PC-3 (cell line): Measurements from ENCODE around the gene NEIL1. TPM values are rescaled to one million over a fixed set of nuclear protein-coding genes. Genes with fewer than 3 reads are reported as not detected.
"Not testable (repeated sequence)": the region's sequence is repeated elsewhere in the genome, so short reads cannot be mapped to it uniquely, and the experiment has no call there.

Experiments used
- ATAC-seq: fragments of 200-7000 bp; cut with Tn5 transposase; 2 replicates; pipeline ENCODE4 v1.9.1; 2020; ENCODE audit warnings: mild to moderate bottlenecking, moderate library complexity
- BruUV-seq: library from RNA; stranded (reverse); fragments of 400-500 nt; replicated peaks from 2 replicates; lab custom pipeline; 2021; lab: Mats Ljungman, UMichigan
- CTCF ChIA-PET: fragments of 300-600 bp; sonication (Branson Sonifier 250); formaldehyde crosslinking; loops from one replicate; lab custom pipeline; 2022; ENCODE audit warnings: antibody characterized with exemption; lab: Charles Lee
- POLR2A ChIA-PET: fragments of 300-600 bp; sonication (Branson Sonifier 250); formaldehyde crosslinking; loops from one replicate; lab custom pipeline; 2022; ENCODE audit warnings: antibody characterized with exemption; ENCODE audit not compliant: unreplicated experiment; lab: Charles Lee
- DNase-seq: peaks from one replicate; pipeline ENCODE4 v3.0.0-alpha.2; 2015
- H2AFZ ChIP-seq: fragments of 300-600 bp; sonication (generic); 2 replicates; pipeline ENCODE4 v1.6.0; 2016; ENCODE audit warnings: antibody characterized with exemption, low read length
- H3F3A ChIP-seq: fragments of 300-600 bp; sonication (generic); one replicate; pipeline ENCODE4 v1.6.0; 2017; ENCODE audit warnings: antibody characterized with exemption, low read length, control low read depth, mild to moderate bottlenecking; ENCODE audit not compliant: unreplicated experiment
- H3K27ac ChIP-seq: fragments of 300-600 bp; sonication (generic); 2 replicates; pipeline ENCODE4 v1.5.1; 2016; ENCODE audit warnings: mild to moderate bottlenecking, low read length
- H3K27me3 ChIP-seq: fragments of 300-600 bp; sonication (generic); 2 replicates; pipeline ENCODE4 v1.6.1; 2016; ENCODE audit warnings: low read length, mixed read lengths
- H3K36me3 ChIP-seq: fragments of 300-600 bp; sonication (generic); 2 replicates; pipeline ENCODE4 v1.6.1; 2016; ENCODE audit warnings: low read depth, mixed run types, low read length, mixed read lengths
- H3K4me1 ChIP-seq: fragments of 300-600 bp; sonication (generic); 2 replicates; pipeline ENCODE4 v1.5.1; 2016; ENCODE audit warnings: low read length; ENCODE audit not compliant: insufficient read depth
- H3K4me2 ChIP-seq: fragments of 300-600 bp; sonication (generic); 2 replicates; pipeline ENCODE4 v1.6.0; 2016; ENCODE audit warnings: low read length
- H3K4me3 ChIP-seq: fragments of 300-600 bp; sonication (generic); 2 replicates; pipeline ENCODE4 v1.5.1; 2016; ENCODE audit warnings: mild to moderate bottlenecking, low read length, mixed read lengths
- H3K79me2 ChIP-seq: fragments of 300-600 bp; sonication (generic); 2 replicates; pipeline ENCODE4 v1.6.1; 2017; ENCODE audit warnings: low read length, mixed read lengths
- H3K9ac ChIP-seq: fragments of 300-600 bp; sonication (generic); 2 replicates; pipeline ENCODE4 v1.6.0; 2016; ENCODE audit warnings: mild to moderate bottlenecking, low read length
- H3K9me2 ChIP-seq: fragments of 300-600 bp; sonication (generic); replicated peaks from 2 replicates; pipeline ENCODE4 v1.6.1; 2016; ENCODE audit warnings: mixed run types, low read length, mixed read lengths
- H3K9me3 ChIP-seq: fragments of 300-600 bp; sonication (generic); 2 replicates; pipeline ENCODE4 v1.6.1; 2016; ENCODE audit warnings: low read length, mixed read lengths
- H4K20me1 ChIP-seq: fragments of 300-600 bp; sonication (generic); 2 replicates; pipeline ENCODE4 v1.6.1; 2016; ENCODE audit warnings: low read length, mixed read lengths
- CTCF ChIP-seq: fragments of 300-600 bp; sonication (generic); conservative IDR thresholded peaks from 2 replicates; pipeline ENCODE4 v1.5.1; 2017; ENCODE audit warnings: antibody characterized with exemption, low read depth, mild to moderate bottlenecking, low read length
- EZH2 ChIP-seq: fragments of 300-600 bp; sonication (generic); IDR thresholded peaks from one replicate; pipeline ENCODE4 v1.6.1; 2017; ENCODE audit warnings: antibody characterized with exemption, mild to moderate bottlenecking, low read length; ENCODE audit not compliant: unreplicated experiment
- EZH2phosphoT487 ChIP-seq: fragments of 300-600 bp; sonication (generic); IDR thresholded peaks from 2 replicates; pipeline ENCODE4 v1.6.1; 2018; ENCODE audit warnings: mild to moderate bottlenecking, antibody characterized with exemption, low read length, borderline replicate concordance
- intact Hi-C: fragments of 100-400 bp; cut with micrococcal nuclease; formaldehyde crosslinking; loops from 2 replicates; pipeline ENCODE4 v1.9.0; 2023
- total RNA-seq: library from RNA; depleted of rRNA; stranded (reverse); fragments of >200 nt; gene quantifications from 2 replicates; pipeline ENCODE4 v1.2.3, GENCODE V29; 2014

Gene NEIL1
- total RNA-seq, 1 experiment from 2014 or later = 4.1 TPM

- Histone ChIP-seq H4K20me1 (no peaks in the 10 kb centered on the region), H3K4me1 (no peaks in the 10 kb centered on the region; the same call in 1 of the 2 replicates), H2AFZ (peak overlapping the region; percentile 88; the same call in 1 of the 2 replicates), H3K36me3 (no peaks in the 10 kb centered on the region), H3K4me3 (peak overlapping the region; percentile 77), H3F3A (no peaks in the 10 kb centered on the region), H3K79me2 (no peaks in the 10 kb centered on the region), H3K9ac (peak overlapping the region; percentile 34; the same call in 1 of the 2 replicates), H3K27me3 (no peaks in the 10 kb centered on the region), H3K27ac (no peak overlapping the region), H3K4me2 (peak overlapping the region; percentile 93), H3K9me3 (no peaks in the 10 kb centered on the region), H3K9me2 (no peaks in the 10 kb centered on the region)
- BruUV-seq = no TSS peak
- ChIA-PET CTCF (no interaction called here), POLR2A (no interaction called here)
- DNase-seq = no peak
- intact Hi-C loops = no loop called here
- TF ChIP-seq CTCF = no peak
- no peak for TF ChIP-seq EZH2
- no peak for TF ChIP-seq EZH2phosphoT487
- ATAC-seq = peak; percentile 25
These were observed 1.9 kb downstream of the NEIL1 start for GRCh38 chr15:75348562-75349350.

- H4K20me1 ChIP-seq, H3K9ac ChIP-seq, POLR2A ChIA-PET, H2AFZ ChIP-seq, H3K4me1 ChIP-seq, H3K27me3 ChIP-seq, ATAC-seq, H3K4me2 ChIP-seq, H3K27ac ChIP-seq, H3F3A ChIP-seq, BruUV-seq, DNase-seq, H3K4me3 ChIP-seq, H3K36me3 ChIP-seq, CTCF ChIA-PET, H3K9me2 ChIP-seq, H3K9me3 ChIP-seq, intact Hi-C loops, H3K79me2 ChIP-seq: not testable (repeated sequence)
These were observed 2.5 kb downstream of the NEIL1 start for GRCh38 chr15:75349351-75349669.

- no peaks in the 10 kb centered on the region for H3K9me3 ChIP-seq
- H3K27ac ChIP-seq = no peak overlapping the region
- H3F3A ChIP-seq = no peaks in the 10 kb centered on the region
- ChIA-PET POLR2A (no interaction called here), CTCF (no interaction called here)
- no peak overlapping the region for H2AFZ ChIP-seq
- H3K79me2 ChIP-seq = no peaks in the 10 kb centered on the region
- no peaks in the 10 kb centered on the region for H3K27me3 ChIP-seq
- H3K4me2 ChIP-seq = no peak overlapping the region
- no peak for ATAC-seq
- no peak for DNase-seq
- H3K9ac ChIP-seq = no peak overlapping the region
- TF ChIP-seq EZH2phosphoT487 = no peak
- TF ChIP-seq EZH2 = no peak
- no peak for TF ChIP-seq CTCF
- intact Hi-C loops = no loop called here
- BruUV-seq = no TSS peak
- no peaks in the 10 kb centered on the region for H4K20me1 ChIP-seq
- H3K4me1 ChIP-seq = no peaks in the 10 kb centered on the region; the same call in 1 of the 2 replicates
- no peaks in the 10 kb centered on the region for H3K36me3 ChIP-seq
- no peaks in the 10 kb centered on the region for H3K9me2 ChIP-seq
- no peak overlapping the region for H3K4me3 ChIP-seq
These were observed 3.2 kb downstream of the NEIL1 start for GRCh38 chr15:75349851-75350588.
